PC-3 (cell line): ENCODE data around the gene ZFPL1. TPM values are rescaled to one million over a fixed set of nuclear protein-coding genes. Genes with fewer than 3 reads are reported as not detected.

Experiments used
- ATAC-seq: fragments of 200-7000 bp; cut with Tn5 transposase; 2 replicates; pipeline ENCODE4 v1.9.1; 2020; ENCODE audit warnings: mild to moderate bottlenecking, moderate library complexity
- BruUV-seq: library from RNA; stranded (reverse); fragments of 400-500 nt; replicated peaks from 2 replicates; lab custom pipeline; 2021; lab: Mats Ljungman, UMichigan
- CTCF ChIA-PET: fragments of 300-600 bp; sonication (Branson Sonifier 250); formaldehyde crosslinking; loops from one replicate; lab custom pipeline; 2022; ENCODE audit warnings: antibody characterized with exemption; lab: Charles Lee
- POLR2A ChIA-PET: fragments of 300-600 bp; sonication (Branson Sonifier 250); formaldehyde crosslinking; loops from one replicate; lab custom pipeline; 2022; ENCODE audit warnings: antibody characterized with exemption; ENCODE audit not compliant: unreplicated experiment; lab: Charles Lee
- DNase-seq: peaks from one replicate; pipeline ENCODE4 v3.0.0-alpha.2; 2015
- H2AFZ ChIP-seq: fragments of 300-600 bp; sonication (generic); 2 replicates; pipeline ENCODE4 v1.6.0; 2016; ENCODE audit warnings: antibody characterized with exemption, low read length
- H3F3A ChIP-seq: fragments of 300-600 bp; sonication (generic); one replicate; pipeline ENCODE4 v1.6.0; 2017; ENCODE audit warnings: antibody characterized with exemption, low read length, control low read depth, mild to moderate bottlenecking; ENCODE audit not compliant: unreplicated experiment
- H3K27ac ChIP-seq: fragments of 300-600 bp; sonication (generic); 2 replicates; pipeline ENCODE4 v1.5.1; 2016; ENCODE audit warnings: mild to moderate bottlenecking, low read length
- H3K27me3 ChIP-seq: fragments of 300-600 bp; sonication (generic); 2 replicates; pipeline ENCODE4 v1.6.1; 2016; ENCODE audit warnings: low read length, mixed read lengths
- H3K36me3 ChIP-seq: fragments of 300-600 bp; sonication (generic); 2 replicates; pipeline ENCODE4 v1.6.1; 2016; ENCODE audit warnings: low read depth, mixed run types, low read length, mixed read lengths
- H3K4me1 ChIP-seq: fragments of 300-600 bp; sonication (generic); 2 replicates; pipeline ENCODE4 v1.5.1; 2016; ENCODE audit warnings: low read length; ENCODE audit not compliant: insufficient read depth
- H3K4me2 ChIP-seq: fragments of 300-600 bp; sonication (generic); 2 replicates; pipeline ENCODE4 v1.6.0; 2016; ENCODE audit warnings: low read length
- H3K4me3 ChIP-seq: fragments of 300-600 bp; sonication (generic); 2 replicates; pipeline ENCODE4 v1.5.1; 2016; ENCODE audit warnings: mild to moderate bottlenecking, low read length, mixed read lengths
- H3K79me2 ChIP-seq: fragments of 300-600 bp; sonication (generic); 2 replicates; pipeline ENCODE4 v1.6.1; 2017; ENCODE audit warnings: low read length, mixed read lengths
- H3K9ac ChIP-seq: fragments of 300-600 bp; sonication (generic); 2 replicates; pipeline ENCODE4 v1.6.0; 2016; ENCODE audit warnings: mild to moderate bottlenecking, low read length
- H3K9me2 ChIP-seq: fragments of 300-600 bp; sonication (generic); replicated peaks from 2 replicates; pipeline ENCODE4 v1.6.1; 2016; ENCODE audit warnings: mixed run types, low read length, mixed read lengths
- H3K9me3 ChIP-seq: fragments of 300-600 bp; sonication (generic); 2 replicates; pipeline ENCODE4 v1.6.1; 2016; ENCODE audit warnings: low read length, mixed read lengths
- H4K20me1 ChIP-seq: fragments of 300-600 bp; sonication (generic); 2 replicates; pipeline ENCODE4 v1.6.1; 2016; ENCODE audit warnings: low read length, mixed read lengths
- CTCF ChIP-seq: fragments of 300-600 bp; sonication (generic); conservative IDR thresholded peaks from 2 replicates; pipeline ENCODE4 v1.5.1; 2017; ENCODE audit warnings: antibody characterized with exemption, low read depth, mild to moderate bottlenecking, low read length
- EZH2 ChIP-seq: fragments of 300-600 bp; sonication (generic); IDR thresholded peaks from one replicate; pipeline ENCODE4 v1.6.1; 2017; ENCODE audit warnings: antibody characterized with exemption, mild to moderate bottlenecking, low read length; ENCODE audit not compliant: unreplicated experiment
- EZH2phosphoT487 ChIP-seq: fragments of 300-600 bp; sonication (generic); IDR thresholded peaks from 2 replicates; pipeline ENCODE4 v1.6.1; 2018; ENCODE audit warnings: mild to moderate bottlenecking, antibody characterized with exemption, low read length, borderline replicate concordance
- intact Hi-C: fragments of 100-400 bp; cut with micrococcal nuclease; formaldehyde crosslinking; loops from 2 replicates; pipeline ENCODE4 v1.9.0; 2023
- total RNA-seq: library from RNA; depleted of rRNA; stranded (reverse); fragments of >200 nt; gene quantifications from 2 replicates; pipeline ENCODE4 v1.2.3, GENCODE V29; 2014

The ZFPL1 gene
- total RNA-seq, 1 experiment from 2014 or later: 103 TPM

- Histone ChIP-seq H3K9me2 (no peaks in the 10 kb centered on the region), H4K20me1 (no peaks in the 10 kb centered on the region), H3F3A (no peaks in the 10 kb centered on the region), H3K9me3 (no peaks in the 10 kb centered on the region), H3K79me2 (peaks cover 11% of the 10 kb centered on the region), H3K4me1 (peaks cover 14% of the 10 kb centered on the region), H3K36me3 (no peaks in the 10 kb centered on the region), H3K27me3 (no peaks in the 10 kb centered on the region), H3K27ac (no peak overlapping the region), H3K4me3 (no peak overlapping the region; the same call in 1 of the 2 replicates), H3K4me2 (peak overlapping the region; percentile 97), H2AFZ (no peak overlapping the region), H3K9ac (no peak overlapping the region)
- no TSS peak for BruUV-seq
- POLR2A ChIA-PET: interaction anchor here (0.6 to 1.0 kb wide), 3 partner anchors 11 to 333 kb away, joined by 3 to 4 read pairs (median 3); partner anchors contain the start of genes FAU, MRPL49 and SF1
- no peak for TF ChIP-seq EZH2phosphoT487
- no peak for TF ChIP-seq EZH2
- no peak for TF ChIP-seq CTCF
- CTCF ChIA-PET: interaction anchor here (0.5 to 1.3 kb wide), 4 partner anchors 11 to 323 kb away, joined by 3 to 5 read pairs (median 4); partner anchors contain the start of genes FAU and MRPL49
- ATAC-seq: no peak
- intact Hi-C loops: no loop called here
- no peak for DNase-seq
Observed at GRCh38 chr11:65111159-65111743, 27.2 kb downstream of the ZFPL1 start.

- Histone ChIP-seq H3K27ac (no peak within 1 kb of the TSS), H3K9me2 (no peaks in the 10 kb centered on the region), H3K36me3 (no peaks in the 10 kb centered on the region), H3K9ac (peak within 1 kb of the TSS; percentile 57), H4K20me1 (no peaks in the 10 kb centered on the region), H3K9me3 (no peaks in the 10 kb centered on the region), H3K4me2 (peak within 1 kb of the TSS; percentile 97), H3F3A (no peaks in the 10 kb centered on the region), H3K4me3 (peak within 1 kb of the TSS; percentile 73), H3K79me2 (peaks cover 18% of the 10 kb centered on the region), H2AFZ (peak within 1 kb of the TSS; percentile 35; the same call in 1 of the 2 replicates), H3K27me3 (no peaks in the 10 kb centered on the region), H3K4me1 (peaks cover 21% of the 10 kb centered on the region)
- ChIA-PET POLR2A (interaction anchor here (0.6 to 1.0 kb wide), 4 partner anchors 10 to 333 kb away, joined by 3 to 4 read pairs (median 3); partner anchors contain the start of genes FAU, MRPL49 and SF1), CTCF (interaction anchor here (0.5 to 1.1 kb wide), 6 partner anchors 8 to 324 kb away, joined by 3 to 5 read pairs (median 4); partner anchors contain the start of genes MRPL49 and SAC3D1)
- ATAC-seq (peak; percentile 81), DNase-seq (peak; percentile 98)
- TF ChIP-seq CTCF (no peak), EZH2phosphoT487 (no peak), EZH2 (no peak)
- TSS peak; percentile 4 for BruUV-seq
- intact Hi-C loops: no loop called here
Observed at GRCh38 chr11:65111744-65112545, 27.9 kb downstream of the ZFPL1 start, which contains the start of gene TM7SF2. TSS of gene TM7SF2 (plus strand) at chr11:65111872. CDS start at chr11:65112016, 144 bp downstream.
